ENCODE results near the gene MAGI2. TPM values are rescaled to one million over a fixed set of nuclear protein-coding genes. Genes with fewer than 3 reads are reported as not detected.

Gene MAGI2
- total and polyA plus RNA-seq, 4 donors = 3.7 to 25.5 (median 11.6) TPM

GRCh38 chr7:78906735-78907134, 546.7 kb downstream of the MAGI2 start:
- intact Hi-C loops (cut with DNase I) = no loop called here
- whole genome bisulfite sequencing, 2 donors = 88% methylated on average over 1 of the region's 1 CpG
- DNase-seq (no peak), ATAC-seq (ENCODE audit: low FRiP score) (no peak)
- Histone ChIP-seq H3K4me1 (ENCODE audit: control insufficient read depth in 1 of 2, insufficient read depth in 2 of 2, low read length in 2 of 2) (no peaks in the 10 kb centered on the region), H3K27me3 (ENCODE audit: control insufficient read depth in 1 of 2, insufficient read depth in 2 of 2, low read length in 1 of 2) (no peaks in the 10 kb centered on the region), H3K27ac (ENCODE audit: low read depth in 1 of 2, low read length in 2 of 2) (no peak overlapping the region), H3K9me3 (ENCODE audit: control insufficient read depth, low read length) (no peaks in the 10 kb centered on the region), H3K36me3 (ENCODE audit: control insufficient read depth in 1 of 2, insufficient read depth in 2 of 2, low read length in 1 of 2) (no peaks in the 10 kb centered on the region), H3K4me3 (ENCODE audit: low read length in 2 of 2) (no peak overlapping the region)

GRCh38 chr7:78905436-78905835, 548.0 kb downstream of the MAGI2 start:
- no peak overlapping the region for H3K27ac ChIP-seq (ENCODE audit: low read depth in 1 of 2, low read length in 2 of 2)
- DNase-seq (no peak), ATAC-seq (ENCODE audit: low FRiP score) (no peak)
- H3K4me3 ChIP-seq (ENCODE audit: low read length in 2 of 2) = no peak overlapping the region
- H3K4me1 ChIP-seq (ENCODE audit: control insufficient read depth in 1 of 2, insufficient read depth in 2 of 2, low read length in 2 of 2) = no peaks in the 10 kb centered on the region
- intact Hi-C loops (cut with DNase I) = no loop called here
- H3K36me3 ChIP-seq (ENCODE audit: control insufficient read depth in 1 of 2, insufficient read depth in 2 of 2, low read length in 1 of 2) = no peaks in the 10 kb centered on the region
- no peaks in the 10 kb centered on the region for H3K9me3 ChIP-seq (ENCODE audit: control insufficient read depth, low read length)
- H3K27me3 ChIP-seq (ENCODE audit: control insufficient read depth in 1 of 2, insufficient read depth in 2 of 2, low read length in 1 of 2) = no peaks in the 10 kb centered on the region

- Histone ChIP-seq H3K27me3 (ENCODE audit: control insufficient read depth in 1 of 2, insufficient read depth in 2 of 2, low read length in 1 of 2) (no peaks in the 10 kb centered on the region), H3K9me3 (ENCODE audit: control insufficient read depth, low read length) (no peaks in the 10 kb centered on the region), H3K4me1 (ENCODE audit: control insufficient read depth in 1 of 2, insufficient read depth in 2 of 2, low read length in 2 of 2) (no peaks in the 10 kb centered on the region), H3K36me3 (ENCODE audit: control insufficient read depth in 1 of 2, insufficient read depth in 2 of 2, low read length in 1 of 2) (no peaks in the 10 kb centered on the region), H3K4me3 (ENCODE audit: low read length in 2 of 2) (no peak overlapping the region), H3K27ac (ENCODE audit: low read depth in 1 of 2, low read length in 2 of 2) (no peak overlapping the region)
- 45 to 69% methylated on average over 2 of the region's 2 CpGs for WGBS, 2 donors
- DNase-seq = no peak
- intact Hi-C loops (cut with DNase I) = no loop called here
- ATAC-seq (ENCODE audit: low FRiP score) = no peak
Observed at GRCh38 chr7:78904983-78905382, 548.5 kb downstream of the MAGI2 start.

GRCh38 chr7:78901566-78901965, 551.9 kb downstream of the MAGI2 start:
- intact Hi-C loops (cut with DNase I) = no loop called here
- H3K9me3 ChIP-seq (ENCODE audit: control insufficient read depth, low read length) = no peaks in the 10 kb centered on the region
- DNase-seq (no peak), ATAC-seq (ENCODE audit: low FRiP score) (no peak)
- H3K4me3 ChIP-seq (ENCODE audit: low read length in 2 of 2) = no peak overlapping the region
- no peaks in the 10 kb centered on the region for H3K27me3 ChIP-seq (ENCODE audit: control insufficient read depth in 1 of 2, insufficient read depth in 2 of 2, low read length in 1 of 2)
- no peak overlapping the region for H3K27ac ChIP-seq (ENCODE audit: low read depth in 1 of 2, low read length in 2 of 2)
- H3K36me3 ChIP-seq (ENCODE audit: control insufficient read depth in 1 of 2, insufficient read depth in 2 of 2, low read length in 1 of 2) = no peaks in the 10 kb centered on the region
- 84 to 91% methylated on average over 3 of the region's 3 CpGs for WGBS, 2 donors
- no peaks in the 10 kb centered on the region for H3K4me1 ChIP-seq (ENCODE audit: control insufficient read depth in 1 of 2, insufficient read depth in 2 of 2, low read length in 2 of 2)

GRCh38 chr7:78900806-78901205, 552.7 kb downstream of the MAGI2 start:
- intact Hi-C loops (cut with DNase I) = no loop called here
- no peak for DNase-seq
- 93 to 94% methylated on average over 2 of the region's 2 CpGs for WGBS, 2 donors
- Histone ChIP-seq H3K4me3 (ENCODE audit: low read length in 2 of 2) (no peak overlapping the region), H3K27me3 (ENCODE audit: control insufficient read depth in 1 of 2, insufficient read depth in 2 of 2, low read length in 1 of 2) (no peaks in the 10 kb centered on the region), H3K27ac (ENCODE audit: low read depth in 1 of 2, low read length in 2 of 2) (no peak overlapping the region), H3K36me3 (ENCODE audit: control insufficient read depth in 1 of 2, insufficient read depth in 2 of 2, low read length in 1 of 2) (no peaks in the 10 kb centered on the region), H3K9me3 (ENCODE audit: control insufficient read depth, low read length) (no peaks in the 10 kb centered on the region), H3K4me1 (ENCODE audit: control insufficient read depth in 1 of 2, insufficient read depth in 2 of 2, low read length in 2 of 2) (no peaks in the 10 kb centered on the region)
- ATAC-seq (ENCODE audit: low FRiP score) = no peak

- Histone ChIP-seq H3K4me1 (ENCODE audit: control insufficient read depth in 1 of 2, insufficient read depth in 2 of 2, low read length in 2 of 2) (no peaks in the 10 kb centered on the region), H3K9me3 (ENCODE audit: control insufficient read depth, low read length) (no peaks in the 10 kb centered on the region), H3K36me3 (ENCODE audit: control insufficient read depth in 1 of 2, insufficient read depth in 2 of 2, low read length in 1 of 2) (no peaks in the 10 kb centered on the region), H3K4me3 (ENCODE audit: low read length in 2 of 2) (no peak overlapping the region), H3K27ac (ENCODE audit: low read depth in 1 of 2, low read length in 2 of 2) (no peak overlapping the region), H3K27me3 (ENCODE audit: control insufficient read depth in 1 of 2, insufficient read depth in 2 of 2, low read length in 1 of 2) (no peaks in the 10 kb centered on the region)
- 35 to 58% methylated on average over 3 of the region's 3 CpGs for WGBS, 2 donors
- intact Hi-C loops (cut with DNase I) = no loop called here
- no peak for DNase-seq
- ATAC-seq (ENCODE audit: low FRiP score) = no peak
Observed at GRCh38 chr7:78895393-78895792, 558.1 kb downstream of the MAGI2 start.

GRCh38 chr7:78879206-78879605, 574.3 kb downstream of the MAGI2 start:
- Histone ChIP-seq H3K4me3 (ENCODE audit: low read length in 2 of 2) (no peak overlapping the region), H3K27me3 (ENCODE audit: control insufficient read depth in 1 of 2, insufficient read depth in 2 of 2, low read length in 1 of 2) (no peaks in the 10 kb centered on the region), H3K27ac (ENCODE audit: low read depth in 1 of 2, low read length in 2 of 2) (no peak overlapping the region), H3K36me3 (ENCODE audit: control insufficient read depth in 1 of 2, insufficient read depth in 2 of 2, low read length in 1 of 2) (no peaks in the 10 kb centered on the region), H3K4me1 (ENCODE audit: control insufficient read depth in 1 of 2, insufficient read depth in 2 of 2, low read length in 2 of 2) (no peaks in the 10 kb centered on the region), H3K9me3 (ENCODE audit: control insufficient read depth, low read length) (peaks cover 4% of the 10 kb centered on the region)
- intact Hi-C loops (cut with DNase I) = no loop called here
- 84 to 91% methylated on average over 1 of the region's 1 CpG for WGBS, 2 donors
- ATAC-seq (ENCODE audit: low FRiP score) (no peak), DNase-seq (no peak)

GRCh38 chr7:78873117-78873516, 580.4 kb downstream of the MAGI2 start:
- no peaks in the 10 kb centered on the region for H3K36me3 ChIP-seq (ENCODE audit: control insufficient read depth in 1 of 2, insufficient read depth in 2 of 2, low read length in 1 of 2)
- no peak overlapping the region for H3K27ac ChIP-seq (ENCODE audit: low read depth in 1 of 2, low read length in 2 of 2)
- no peak for DNase-seq
- 59 to 67% methylated on average over 5 of the region's 5 CpGs for WGBS, 2 donors
- no peaks in the 10 kb centered on the region for H3K9me3 ChIP-seq (ENCODE audit: control insufficient read depth, low read length)
- H3K4me3 ChIP-seq (ENCODE audit: low read length in 2 of 2) = no peak overlapping the region
- intact Hi-C loops (cut with DNase I) = no loop called here
- no peak for ATAC-seq (ENCODE audit: low FRiP score)
- H3K4me1 ChIP-seq (ENCODE audit: control insufficient read depth in 1 of 2, insufficient read depth in 2 of 2, low read length in 2 of 2) = no peaks in the 10 kb centered on the region
- H3K27me3 ChIP-seq (ENCODE audit: control insufficient read depth in 1 of 2, insufficient read depth in 2 of 2, low read length in 1 of 2) = no peaks in the 10 kb centered on the region

GRCh38 chr7:78864339-78864738, 589.1 kb downstream of the MAGI2 start:
- Histone ChIP-seq H3K36me3 (ENCODE audit: control insufficient read depth in 1 of 2, insufficient read depth in 2 of 2, low read length in 1 of 2) (no peaks in the 10 kb centered on the region), H3K27me3 (ENCODE audit: control insufficient read depth in 1 of 2, insufficient read depth in 2 of 2, low read length in 1 of 2) (no peaks in the 10 kb centered on the region), H3K4me1 (ENCODE audit: control insufficient read depth in 1 of 2, insufficient read depth in 2 of 2, low read length in 2 of 2) (no peaks in the 10 kb centered on the region), H3K9me3 (ENCODE audit: control insufficient read depth, low read length) (no peaks in the 10 kb centered on the region), H3K27ac (ENCODE audit: low read depth in 1 of 2, low read length in 2 of 2) (no peak overlapping the region), H3K4me3 (ENCODE audit: low read length in 2 of 2) (no peak overlapping the region)
- ATAC-seq (ENCODE audit: low FRiP score) = no peak
- no peak for DNase-seq
- intact Hi-C loops (cut with DNase I) = no loop called here
